MM.1S (cell line): Measurements from ENCODE around the gene CORO2A.

Experiments
- DNase-seq: peaks from one replicate; pipeline ENCODE4 v3.0.0-alpha.2; 2015
- H2AFZ ChIP-seq: fragments of 300-600 bp; sonication (generic); 2 replicates; pipeline ENCODE4 v1.6.0; 2016; ENCODE audit warnings: antibody characterized with exemption, low read length
- H3F3A ChIP-seq: fragments of 300-600 bp; sonication (generic); 2 replicates; pipeline ENCODE4 v1.6.1; 2016; ENCODE audit warnings: mild to moderate bottlenecking, antibody characterized with exemption, low read length, moderate library complexity, mixed read lengths; ENCODE audit not compliant: insufficient read depth
- H3K27ac ChIP-seq: fragments of 300-600 bp; sonication (generic); 2 replicates; pipeline ENCODE4 v1.5.1; 2016; ENCODE audit warnings: mild to moderate bottlenecking, low read length
- H3K27me3 ChIP-seq: fragments of 300-600 bp; sonication (generic); replicated peaks from 2 replicates; pipeline ENCODE4 v1.6.0; 2016; ENCODE audit warnings: low read length; ENCODE audit not compliant: insufficient read depth
- H3K36me3 ChIP-seq: fragments of 300-600 bp; sonication (generic); replicated peaks from 2 replicates; pipeline ENCODE4 v1.6.1; 2016; ENCODE audit warnings: mild to moderate bottlenecking, low read length, mixed read lengths; ENCODE audit not compliant: insufficient read depth
- H3K4me1 ChIP-seq: fragments of 300-600 bp; sonication (generic); 2 replicates; pipeline ENCODE4 v1.6.1; 2016; ENCODE audit warnings: low read length, mixed read lengths
- H3K4me2 ChIP-seq: fragments of 300-600 bp; sonication (generic); 2 replicates; pipeline ENCODE4 v1.6.0; 2016; ENCODE audit warnings: low read depth, low read length
- H3K4me3 ChIP-seq: fragments of 300-600 bp; sonication (generic); 2 replicates; pipeline ENCODE4 v1.5.1; 2016; ENCODE audit warnings: low read length, mixed read lengths
- H3K79me2 ChIP-seq: fragments of 300-600 bp; sonication (generic); 2 replicates; pipeline ENCODE4 v1.6.1; 2016; ENCODE audit warnings: mixed run types, low read length, mixed read lengths
- H3K9ac ChIP-seq: fragments of 300-600 bp; sonication (generic); 2 replicates; pipeline ENCODE4 v1.6.1; 2016; ENCODE audit warnings: low read length, mixed read lengths
- H3K9me2 ChIP-seq: fragments of 300-600 bp; sonication (generic); replicated peaks from 2 replicates; pipeline ENCODE4 v1.6.1; 2016; ENCODE audit warnings: mild to moderate bottlenecking, low read length, mixed read lengths; ENCODE audit not compliant: insufficient read depth
- H3K9me3 ChIP-seq: fragments of 300-600 bp; sonication (generic); replicated peaks from 2 replicates; pipeline ENCODE4 v1.6.1; 2016; ENCODE audit warnings: mild to moderate bottlenecking, low read length, mixed read lengths; ENCODE audit not compliant: insufficient read depth
- H4K20me1 ChIP-seq: fragments of 300-600 bp; sonication (generic); 2 replicates; pipeline ENCODE4 v1.6.1; 2016; ENCODE audit warnings: mild to moderate bottlenecking, low read length, moderate library complexity, mixed read lengths; ENCODE audit not compliant: insufficient read depth
- EZH2 ChIP-seq: fragments of 300-600 bp; sonication (generic); optimal IDR thresholded peaks from 2 replicates; pipeline ENCODE3; 2017; ENCODE audit warnings: low read depth, mild to moderate bottlenecking, antibody characterized with exemption, low read length, mixed read lengths
- EZH2phosphoT487 ChIP-seq: fragments of 300-600 bp; sonication (generic); IDR thresholded peaks from 2 replicates; pipeline ENCODE4 v1.6.1; 2018; ENCODE audit warnings: antibody characterized with exemption, low read length
- TF ChIP-seq, protein P1 (sequence below): fragments of 300-600 bp; sonication (generic); IDR thresholded peaks from 2 replicates; pipeline ENCODE4 v1.5.1; 2016; ENCODE audit warnings: antibody characterized with exemption, low read length, mixed read lengths

The CORO2A gene

DNA sequence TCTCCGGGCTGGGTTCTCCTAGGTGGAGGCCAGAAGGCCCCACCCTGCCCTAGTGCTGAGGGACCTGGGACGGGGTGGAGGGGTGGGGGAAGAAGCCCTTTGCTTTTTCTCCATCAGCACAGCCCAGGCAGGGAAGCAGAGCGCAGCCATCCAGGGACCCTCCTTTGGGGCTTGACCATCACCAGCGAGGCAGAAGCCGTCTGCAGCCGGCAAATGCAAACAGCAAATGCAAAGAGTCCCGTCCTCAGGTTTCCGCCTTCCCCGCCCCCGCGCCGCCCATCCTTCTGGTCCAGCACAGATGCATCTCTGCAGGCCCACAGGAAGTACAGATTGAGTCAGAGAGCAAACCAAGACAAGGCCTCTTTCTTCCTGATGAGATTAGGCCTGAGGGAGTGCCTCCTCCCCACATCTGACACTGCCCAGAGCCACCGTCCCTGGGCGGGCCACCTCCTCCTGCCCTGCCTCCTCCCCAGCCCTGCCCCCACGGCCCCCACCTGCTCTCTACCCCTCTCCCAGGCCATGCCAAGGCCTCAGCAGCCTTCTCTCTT is 23.4 kb downstream of the CORO2A start:
- H2AFZ ChIP-seq = no peak overlapping the region
- H3K36me3 ChIP-seq = no peaks in the 10 kb centered on the region
- H3K4me3 ChIP-seq = no peak overlapping the region
- no peaks in the 10 kb centered on the region for H3K4me1 ChIP-seq
- H3K9ac ChIP-seq = no peak overlapping the region
- H3K9me2 ChIP-seq = no peaks in the 10 kb centered on the region
- H3K9me3 ChIP-seq = no peaks in the 10 kb centered on the region
- H3K79me2 ChIP-seq = no peaks in the 10 kb centered on the region
- TF ChIP-seq, protein P1, sequence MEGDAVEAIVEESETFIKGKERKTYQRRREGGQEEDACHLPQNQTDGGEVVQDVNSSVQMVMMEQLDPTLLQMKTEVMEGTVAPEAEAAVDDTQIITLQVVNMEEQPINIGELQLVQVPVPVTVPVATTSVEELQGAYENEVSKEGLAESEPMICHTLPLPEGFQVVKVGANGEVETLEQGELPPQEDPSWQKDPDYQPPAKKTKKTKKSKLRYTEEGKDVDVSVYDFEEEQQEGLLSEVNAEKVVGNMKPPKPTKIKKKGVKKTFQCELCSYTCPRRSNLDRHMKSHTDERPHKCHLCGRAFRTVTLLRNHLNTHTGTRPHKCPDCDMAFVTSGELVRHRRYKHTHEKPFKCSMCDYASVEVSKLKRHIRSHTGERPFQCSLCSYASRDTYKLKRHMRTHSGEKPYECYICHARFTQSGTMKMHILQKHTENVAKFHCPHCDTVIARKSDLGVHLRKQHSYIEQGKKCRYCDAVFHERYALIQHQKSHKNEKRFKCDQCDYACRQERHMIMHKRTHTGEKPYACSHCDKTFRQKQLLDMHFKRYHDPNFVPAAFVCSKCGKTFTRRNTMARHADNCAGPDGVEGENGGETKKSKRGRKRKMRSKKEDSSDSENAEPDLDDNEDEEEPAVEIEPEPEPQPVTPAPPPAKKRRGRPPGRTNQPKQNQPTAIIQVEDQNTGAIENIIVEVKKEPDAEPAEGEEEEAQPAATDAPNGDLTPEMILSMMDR = no peak
- no peak for TF ChIP-seq EZH2
- TF ChIP-seq EZH2phosphoT487 = no peak
- no peaks in the 10 kb centered on the region for H3K27me3 ChIP-seq
- DNase-seq = no peak
- H3K27ac ChIP-seq = no peak overlapping the region
- H3K4me2 ChIP-seq = no peak overlapping the region
- no peaks in the 10 kb centered on the region for H3F3A ChIP-seq
- no peaks in the 10 kb centered on the region for H4K20me1 ChIP-seq

DNA sequence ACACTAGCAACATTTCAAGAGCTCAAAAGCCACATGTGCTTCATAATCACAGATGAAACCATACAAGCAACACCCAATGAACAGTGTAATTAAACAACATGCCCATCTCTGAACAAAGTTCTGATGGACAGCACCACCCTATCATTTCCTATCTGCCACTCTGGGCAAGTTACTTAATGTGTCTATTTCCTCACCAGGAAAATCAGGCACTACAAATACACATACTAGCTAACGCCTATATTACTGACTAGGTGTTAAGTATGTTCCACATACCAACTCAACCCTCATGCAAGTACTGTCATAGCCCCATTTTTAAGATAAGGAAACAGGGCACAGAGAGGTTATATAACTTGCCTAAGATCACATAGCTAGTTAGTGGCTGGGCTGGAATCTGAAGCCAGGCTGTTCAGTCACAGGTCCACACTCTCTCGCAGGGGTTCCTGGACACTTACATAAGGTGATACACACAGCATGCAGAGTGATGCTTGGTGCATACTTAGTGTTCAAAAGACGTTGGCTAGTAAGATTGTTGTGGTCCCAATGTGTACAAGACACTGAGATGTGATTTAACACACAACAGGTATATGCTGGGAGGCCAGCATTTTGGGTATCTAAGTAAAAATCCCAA is 24.2 kb downstream of the CORO2A start:
- Histone ChIP-seq H3K4me1 (no peaks in the 10 kb centered on the region), H3F3A (no peaks in the 10 kb centered on the region), H4K20me1 (no peaks in the 10 kb centered on the region), H3K36me3 (no peaks in the 10 kb centered on the region), H3K9ac (no peak overlapping the region), H2AFZ (no peak overlapping the region), H3K4me3 (no peak overlapping the region), H3K27me3 (no peaks in the 10 kb centered on the region), H3K4me2 (no peak overlapping the region), H3K9me2 (no peaks in the 10 kb centered on the region), H3K27ac (no peak overlapping the region), H3K79me2 (no peaks in the 10 kb centered on the region), H3K9me3 (no peaks in the 10 kb centered on the region)
- TF ChIP-seq EZH2 = no peak
- no peak for DNase-seq

DNA sequence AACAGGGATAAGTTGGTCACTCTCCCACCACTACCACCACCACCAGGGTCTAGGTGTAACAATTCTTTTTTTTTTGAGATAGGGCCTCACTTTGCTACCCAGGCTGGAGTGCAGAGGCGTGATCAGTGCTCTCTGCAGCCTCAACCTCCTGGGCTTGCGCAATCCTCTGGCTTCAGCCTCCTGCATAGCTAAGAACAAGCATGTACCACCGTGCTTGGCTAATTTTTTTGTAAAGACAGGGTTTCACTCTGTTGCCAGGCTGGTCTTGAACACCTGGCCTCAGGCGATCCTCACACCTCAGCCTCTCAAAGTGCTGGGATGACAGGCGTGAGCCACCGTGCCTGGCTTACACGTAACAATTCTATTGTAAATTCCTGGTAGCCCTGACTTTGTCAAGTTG is 27.5 kb downstream of the CORO2A start:
- DNase-seq = no peak
- no peaks in the 10 kb centered on the region for H3K9me3 ChIP-seq
- H3K9me2 ChIP-seq = no peaks in the 10 kb centered on the region
- H2AFZ ChIP-seq = no peak overlapping the region
- TF ChIP-seq EZH2 = no peak
- TF ChIP-seq EZH2phosphoT487 = no peak
- TF ChIP-seq, protein P1 = no peak
- no peak overlapping the region for H3K9ac ChIP-seq
- H4K20me1 ChIP-seq = no peaks in the 10 kb centered on the region
- H3K4me2 ChIP-seq = no peak overlapping the region
- no peaks in the 10 kb centered on the region for H3K4me1 ChIP-seq
- no peaks in the 10 kb centered on the region for H3K79me2 ChIP-seq
- no peak overlapping the region for H3K4me3 ChIP-seq
- no peaks in the 10 kb centered on the region for H3F3A ChIP-seq
- H3K27me3 ChIP-seq = no peaks in the 10 kb centered on the region
- no peak overlapping the region for H3K27ac ChIP-seq
- H3K36me3 ChIP-seq = no peaks in the 10 kb centered on the region

GRCh38 chr9:98162613-98163012 is 29.8 kb downstream of the CORO2A start:
- Histone ChIP-seq H3K27ac (no peak overlapping the region), H3K4me1 (no peaks in the 10 kb centered on the region), H3K36me3 (no peaks in the 10 kb centered on the region), H4K20me1 (no peaks in the 10 kb centered on the region), H3K4me3 (no peak overlapping the region), H3F3A (no peaks in the 10 kb centered on the region), H3K9ac (no peak overlapping the region), H2AFZ (no peak overlapping the region), H3K79me2 (no peaks in the 10 kb centered on the region), H3K27me3 (no peaks in the 10 kb centered on the region), H3K9me2 (no peaks in the 10 kb centered on the region), H3K4me2 (no peak overlapping the region), H3K9me3 (no peaks in the 10 kb centered on the region)
- no peak for DNase-seq
- TF ChIP-seq EZH2phosphoT487 (no peak), EZH2 (no peak)
- TF ChIP-seq, protein P1 = no peak
